A673 (cell line): Measurements from ENCODE around the gene DPH1. TPM values are rescaled to one million over a fixed set of nuclear protein-coding genes. Genes with fewer than 3 reads are reported as not detected.

Source experiments
- BruUV-seq: library from RNA; stranded (reverse); fragments of 400-500 nt; replicated peaks from 2 replicates; lab custom pipeline; 2021; lab: Mats Ljungman, UMichigan
- CTCF ChIA-PET: fragments of 300-600 bp; sonication (Branson Sonifier 250); formaldehyde crosslinking; loops from one replicate; lab custom pipeline; 2022; ENCODE audit warnings: antibody characterized with exemption; lab: Charles Lee
- POLR2A ChIA-PET: fragments of 300-600 bp; sonication (Branson Sonifier 250); formaldehyde crosslinking; loops from one replicate; lab custom pipeline; 2022; ENCODE audit warnings: antibody characterized with exemption; ENCODE audit not compliant: low non-redundant PET; lab: Charles Lee
- DNase-seq: peaks from one replicate; pipeline ENCODE4 v3.0.0-alpha.2; 2015; ENCODE audit warnings: low spot score
- H3K27ac ChIP-seq: fragments of 200-600 bp; sonication (generic); 2 replicates; pipeline ENCODE4 v1.5.1; 2016; ENCODE audit warnings: mixed run types, low read depth, mild to moderate bottlenecking, mixed read lengths, antibody characterized with exemption, low read length; ENCODE audit not compliant: poor library complexity, severe bottlenecking
- H3K27me3 ChIP-seq: fragments of 200-600 bp; sonication (generic); replicated peaks from 2 replicates; pipeline ENCODE4 v1.6.1; 2017; ENCODE audit warnings: mixed run types, low read depth, mild to moderate bottlenecking, mixed read lengths, antibody characterized with exemption, low read length; ENCODE audit not compliant: insufficient read depth, poor library complexity
- H3K36me3 ChIP-seq: fragments of 200-600 bp; sonication (generic); 2 replicates; pipeline ENCODE4 v1.6.1; 2016; ENCODE audit warnings: mixed run types, mild to moderate bottlenecking, mixed read lengths, antibody characterized with exemption, low read length; ENCODE audit not compliant: insufficient read depth, poor library complexity, severe bottlenecking
- H3K4me1 ChIP-seq: fragments of 200-600 bp; sonication (generic); 2 replicates; pipeline ENCODE4 v1.6.1; 2017; ENCODE audit warnings: mixed run types, mild to moderate bottlenecking, mixed read lengths, antibody characterized with exemption, low read length; ENCODE audit not compliant: insufficient read depth, poor library complexity, severe bottlenecking
- H3K4me3 ChIP-seq: fragments of 200-600 bp; sonication (generic); 2 replicates; pipeline ENCODE4 v1.5.1; 2016; ENCODE audit warnings: low read depth, mixed run types, mild to moderate bottlenecking, mixed read lengths, low read length; ENCODE audit not compliant: poor library complexity, severe bottlenecking
- H3K9me3 ChIP-seq: fragments of 200-600 bp; sonication (generic); 2 replicates; pipeline ENCODE4 v1.6.1; 2016; ENCODE audit warnings: mixed run types, low read depth, mild to moderate bottlenecking, mixed read lengths, antibody characterized with exemption, low read length; ENCODE audit not compliant: poor library complexity, severe bottlenecking
- CTCF ChIP-seq: fragments of 300-800, 200-600 bp; sonication (generic); conservative IDR thresholded peaks from 2 replicates; pipeline ENCODE4 v1.5.1; 2017; ENCODE audit warnings: low read depth, mild to moderate bottlenecking, antibody characterized with exemption, low read length, moderate library complexity, mixed read lengths
- EZH2 ChIP-seq: fragments of 200-600 bp; sonication (generic); IDR thresholded peaks from 2 replicates; pipeline ENCODE4 v1.6.1; 2017; ENCODE audit warnings: borderline replicate concordance, low read depth, mild to moderate bottlenecking, mixed read lengths, antibody characterized with exemption, low read length; ENCODE audit not compliant: poor library complexity, severe bottlenecking
- intact Hi-C: fragments of 100-400 bp; cut with micrococcal nuclease; formaldehyde crosslinking; loops from one replicate; pipeline ENCODE4 v1.10.0; 2022; ENCODE audit not compliant: unreplicated experiment
- total RNA-seq: library from RNA; stranded (reverse); gene quantifications from 2 replicates; pipeline ENCODE4 v1.2.3, GENCODE V29; 2021

DPH1 gene
- total RNA-seq, 1 experiment from 2014 or later = 51.1 TPM

DNA sequence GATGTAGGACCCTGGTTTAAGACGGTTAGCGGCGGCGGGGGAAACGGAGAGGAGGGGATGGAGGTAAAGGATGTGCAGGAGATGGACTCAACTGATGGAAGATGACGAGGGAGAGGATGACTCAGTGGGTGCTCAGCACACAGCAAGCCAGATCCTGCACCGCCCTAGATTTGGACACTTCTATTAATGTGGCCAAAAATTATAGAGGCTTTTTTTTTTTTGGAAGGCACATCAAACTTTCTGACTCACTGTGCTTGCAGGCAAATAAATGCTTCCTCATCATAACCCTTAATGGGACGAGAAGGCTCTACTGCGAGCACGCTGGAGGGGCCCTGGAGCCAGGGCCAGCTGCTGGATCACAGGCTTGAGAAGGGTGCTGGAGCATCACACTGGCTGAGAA lies 40.8 kb upstream of the DPH1 start:
- Histone ChIP-seq H3K27ac (no peak overlapping the region), H3K27me3 (no peaks in the 10 kb centered on the region), H3K36me3 (no peaks in the 10 kb centered on the region), H3K4me1 (peaks cover 3% of the 10 kb centered on the region), H3K4me3 (no peak overlapping the region), H3K9me3 (no peaks in the 10 kb centered on the region)
- intact Hi-C loops = no loop called here
- no peak for DNase-seq
- ChIA-PET POLR2A (no interaction called here), CTCF (no interaction called here)
- no peak for TF ChIP-seq EZH2
- no peak for TF ChIP-seq CTCF
- BruUV-seq = no TSS peak

- CTCF ChIA-PET = no interaction called here
- Histone ChIP-seq H3K9me3 (no peaks in the 10 kb centered on the region), H3K27ac (no peak overlapping the region), H3K4me1 (no peaks in the 10 kb centered on the region), H3K36me3 (no peaks in the 10 kb centered on the region), H3K4me3 (no peak overlapping the region), H3K27me3 (no peaks in the 10 kb centered on the region)
- DNase-seq = no peak
- TF ChIP-seq EZH2 = no peak
- TF ChIP-seq CTCF = no peak
- POLR2A ChIA-PET = interaction anchor here (0.7 kb wide), 1 partner anchor 74 kb away, joined by 3 read pairs; no protein-coding TSS in a partner anchor
- BruUV-seq = no TSS peak
- intact Hi-C loops = no loop called here
Measured at GRCh38 chr17:1992541-1992940, 37.4 kb upstream of the DPH1 start.

- CTCF ChIA-PET = no interaction called here
- DNase-seq = no peak
- Histone ChIP-seq H3K4me1 (no peaks in the 10 kb centered on the region), H3K9me3 (no peaks in the 10 kb centered on the region), H3K27me3 (no peaks in the 10 kb centered on the region), H3K36me3 (no peaks in the 10 kb centered on the region), H3K4me3 (no peak overlapping the region), H3K27ac (no peak overlapping the region)
- TF ChIP-seq EZH2 (no peak), CTCF (no peak)
- POLR2A ChIA-PET = no interaction called here
- no TSS peak for BruUV-seq
- intact Hi-C loops = no loop called here
Measured at GRCh38 chr17:1994707-1995106, 35.2 kb upstream of the DPH1 start.
